AG10803 (cell line): ENCODE data around the gene LASP1.

Source experiments
- DNase-seq: peaks from one replicate; pipeline ENCODE4 v3.0.0; 2010; ENCODE audit warnings: low read depth
- H3K4me3 ChIP-seq: 2 replicates; pipeline ENCODE4 v1.5.1; 2011; ENCODE audit warnings: mild to moderate bottlenecking, low read length, control low read depth
- TF ChIP-seq, protein P1 (sequence below): conservative IDR thresholded peaks from 2 replicates; pipeline ENCODE4 v1.5.1; 2011; ENCODE audit warnings: mild to moderate bottlenecking, low read length, control low read depth, inconsistent platforms

Gene LASP1

GRCh38 chr17:38869526-38870258, at the start of gene LASP1:
Gene LASP1 (plus strand): TSS chr17:38870058. CDS start chr17:38870190, 132 bp downstream.
- peak; percentile 88 for DNase-seq
- H3K4me3 ChIP-seq = peak within 1 kb of the TSS; percentile 99
- TF ChIP-seq, protein P1, sequence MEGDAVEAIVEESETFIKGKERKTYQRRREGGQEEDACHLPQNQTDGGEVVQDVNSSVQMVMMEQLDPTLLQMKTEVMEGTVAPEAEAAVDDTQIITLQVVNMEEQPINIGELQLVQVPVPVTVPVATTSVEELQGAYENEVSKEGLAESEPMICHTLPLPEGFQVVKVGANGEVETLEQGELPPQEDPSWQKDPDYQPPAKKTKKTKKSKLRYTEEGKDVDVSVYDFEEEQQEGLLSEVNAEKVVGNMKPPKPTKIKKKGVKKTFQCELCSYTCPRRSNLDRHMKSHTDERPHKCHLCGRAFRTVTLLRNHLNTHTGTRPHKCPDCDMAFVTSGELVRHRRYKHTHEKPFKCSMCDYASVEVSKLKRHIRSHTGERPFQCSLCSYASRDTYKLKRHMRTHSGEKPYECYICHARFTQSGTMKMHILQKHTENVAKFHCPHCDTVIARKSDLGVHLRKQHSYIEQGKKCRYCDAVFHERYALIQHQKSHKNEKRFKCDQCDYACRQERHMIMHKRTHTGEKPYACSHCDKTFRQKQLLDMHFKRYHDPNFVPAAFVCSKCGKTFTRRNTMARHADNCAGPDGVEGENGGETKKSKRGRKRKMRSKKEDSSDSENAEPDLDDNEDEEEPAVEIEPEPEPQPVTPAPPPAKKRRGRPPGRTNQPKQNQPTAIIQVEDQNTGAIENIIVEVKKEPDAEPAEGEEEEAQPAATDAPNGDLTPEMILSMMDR = no peak

DNA sequence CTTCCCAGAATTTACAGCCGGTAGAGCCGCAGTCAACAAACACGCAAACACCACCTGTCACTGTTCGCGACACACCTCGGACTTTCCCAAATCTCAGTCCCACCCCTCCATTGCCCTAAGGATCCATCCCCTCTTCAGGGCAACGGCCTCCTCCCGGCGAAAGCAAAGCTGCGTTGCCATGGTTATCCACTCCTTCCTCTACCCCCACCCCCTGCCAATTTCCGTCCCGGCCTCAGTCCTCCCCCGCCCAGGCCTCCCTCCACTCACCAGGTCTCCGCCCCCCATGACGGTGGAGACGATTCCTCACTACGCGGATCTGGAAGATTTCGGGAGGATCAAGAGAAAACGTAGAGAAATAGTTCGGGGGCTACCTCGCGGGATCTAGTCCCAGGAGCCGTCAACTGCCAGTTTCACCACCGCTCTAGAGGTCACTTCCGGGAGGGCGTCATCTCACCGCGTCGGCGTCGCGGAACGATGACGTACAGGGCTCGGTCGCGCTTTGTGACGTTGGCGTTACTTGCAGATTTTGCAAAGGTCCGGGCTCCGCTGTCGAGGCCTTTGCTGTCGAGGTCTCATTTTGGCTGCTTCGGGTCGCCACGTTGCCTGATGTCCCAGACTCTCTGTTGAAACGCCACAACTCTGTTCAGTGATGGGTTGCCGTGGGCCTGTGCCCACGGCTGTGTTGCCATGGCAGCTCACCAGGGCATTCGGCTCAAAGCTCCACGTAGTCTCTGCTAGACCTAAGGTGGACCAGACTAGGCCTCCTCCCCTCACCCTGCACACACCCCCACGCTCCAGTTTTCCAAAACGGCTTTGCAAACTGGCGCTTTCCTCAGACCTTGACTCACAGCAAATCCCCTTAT, 44.7 kb upstream of the LASP1 start, which contains the start of gene CWC25:
Gene CWC25 (minus strand): TSS at position 423 of the 863 bp plus-strand sequence. CDS start 138 bp downstream, at position 285.
- peak; percentile 97 for DNase-seq
- peak within 1 kb of the TSS; percentile 99 for H3K4me3 ChIP-seq
- TF ChIP-seq, protein P1 = no peak

DNA sequence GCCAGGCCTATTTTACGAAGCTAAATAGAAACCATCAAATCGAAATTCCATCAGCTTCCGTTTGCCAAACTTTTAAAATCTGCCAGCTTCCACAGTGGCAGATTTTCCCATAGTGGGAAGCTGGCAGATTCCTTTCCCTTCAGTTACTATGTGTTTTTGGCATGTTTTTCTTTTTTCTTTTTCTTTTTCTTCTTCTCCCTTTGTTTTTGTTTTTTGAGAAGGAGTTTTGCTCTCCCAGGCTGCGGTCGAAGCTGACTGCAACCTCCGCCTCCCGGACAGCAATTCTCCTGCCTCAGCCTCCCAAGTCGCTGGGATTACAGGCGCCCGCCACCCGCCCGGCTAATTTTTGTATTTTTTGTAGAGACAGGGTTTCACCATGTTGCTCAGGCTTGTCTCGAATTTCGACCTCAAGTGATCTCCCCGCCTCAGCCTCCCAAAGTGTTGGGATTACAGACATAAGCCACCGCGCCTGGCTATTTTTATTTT, 44.1 kb upstream of the LASP1 start:
- TF ChIP-seq, protein P1 = no peak
- H3K4me3 ChIP-seq = peak overlapping the region; percentile 99
- no peak for DNase-seq

- H3K4me3 ChIP-seq = no peak overlapping the region
- TF ChIP-seq, protein P1 = no peak
- DNase-seq = peak; percentile 27
Measured at GRCh38 chr17:38844261-38844757, 25.5 kb upstream of the LASP1 start.

DNA sequence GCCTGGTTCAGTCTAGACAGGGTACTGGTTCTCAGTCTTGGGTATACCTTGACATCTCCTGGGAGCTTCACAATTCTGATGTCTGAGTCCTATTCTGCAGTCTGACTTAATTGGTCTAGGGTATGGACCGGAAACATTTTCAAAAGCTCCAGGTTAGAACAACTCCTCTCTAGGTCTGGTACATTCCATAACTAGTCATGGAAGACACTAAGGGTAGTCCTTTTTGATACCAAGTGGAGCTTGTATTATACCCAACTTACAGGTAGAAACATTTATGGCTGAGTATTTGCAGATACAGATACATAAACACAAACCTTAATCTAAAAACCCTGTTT, 21.3 kb upstream of the LASP1 start:
- DNase-seq = no peak
- H3K4me3 ChIP-seq = no peak overlapping the region
- TF ChIP-seq, protein P1 = no peak

- H3K4me3 ChIP-seq = no peak overlapping the region
- TF ChIP-seq, protein P1 = no peak
- DNase-seq = no peak
Measured at GRCh38 chr17:38848939-38849605, 20.8 kb upstream of the LASP1 start.
